Sigmoid colon (tissue), 7 donors: ENCODE data around the gene ABHD14A. TPM values are rescaled to one million over a fixed set of nuclear protein-coding genes. Genes with fewer than 3 reads are reported as not detected.

Experiments
- DNase-seq: peaks from one replicate; pipeline ENCODE4 v3.0.0-alpha.2; 2019
- H3K27ac ChIP-seq, 4 donors: fragments of 200-600 bp; sonication (generic); one replicate each; pipeline ENCODE4 v1.5.1; 2016 to 2019; ENCODE audit warnings: mild to moderate bottlenecking in 1 of 4
- H3K27me3 ChIP-seq, 3 donors: fragments of 200-600 bp; sonication (generic); one replicate each; pipeline ENCODE4 v1.5.1; 2019; ENCODE audit warnings: mild to moderate bottlenecking in 1 of 3
- H3K36me3 ChIP-seq, 4 donors: fragments of 200-600 bp; sonication (generic); one replicate each; pipeline ENCODE4 v1.5.1; 2016 to 2019
- H3K4me1 ChIP-seq, 4 donors: fragments of 200-600 bp; sonication (generic); one replicate each; pipeline ENCODE4 v1.5.1; 2017 to 2019
- H3K4me3 ChIP-seq, 4 donors: fragments of 200-600 bp; sonication (generic); one replicate each; pipeline ENCODE4 v1.5.1; 2017 to 2019; ENCODE audit warnings: mild to moderate bottlenecking in 2 of 4, moderate library complexity in 1 of 4
- H3K9me3 ChIP-seq, 4 donors: fragments of 200-600 bp in 3 of 4; sonication (generic) in 3 of 4; one replicate each; pipeline versions ENCODE4 v1.5.1 to v1.6.1; 2013 to 2019
- CTCF ChIP-seq, 4 experiments: fragments of 450-650 bp in 3 of 4; fragments of 200-600 bp in 1 of 4; IDR thresholded peaks; one replicate each; pipeline ENCODE4 v1.5.1; 2016 to 2019; ENCODE audit warnings: antibody characterized with exemption in 4 of 4, mild to moderate bottlenecking in 3 of 4, moderate library complexity in 2 of 4
- EP300 ChIP-seq, 4 donors: sonication (generic); formaldehyde crosslinking; IDR thresholded peaks; one replicate each; pipeline ENCODE4 v1.6.1; 2017; ENCODE audit warnings: antibody characterized with exemption in 4 of 4
- POLR2A ChIP-seq, 2 donors: fragments of 450-650 bp; IDR thresholded peaks; one replicate each; pipeline ENCODE4 v1.6.1; 2016; ENCODE audit warnings: antibody characterized with exemption in 2 of 2, mild to moderate bottlenecking in 2 of 2, moderate library complexity in 2 of 2
- POLR2AphosphoS5 ChIP-seq, 4 donors: sonication (generic); formaldehyde crosslinking; IDR thresholded peaks; one replicate each; pipeline ENCODE4 v1.6.1; 2017; ENCODE audit warnings: antibody characterized with exemption in 4 of 4
- WGBS, 2 donors: extraction: QIAGEN DNeasy Blood & Tissue Kit; methylation state at CpG; one replicate each; pipeline ENCODE4 v1.1.7; 2013; 5-methylcytosine and 5-hydroxymethylcytosine counted together
- intact Hi-C: fragments of 100-400 bp; cut with DNase I; formaldehyde crosslinking; loops from one replicate; pipeline ENCODE4 v1.15.1; 2023
- polyA plus RNA-seq, 3 donors: library from polyadenylated mRNA; stranded (reverse); fragments of 200-250 nt; gene quantifications; one replicate each; pipeline ENCODE4 v1.2.3, GENCODE V29; 2013
- total RNA-seq, 4 donors: library from RNA; depleted of rRNA; stranded (reverse); fragments of >200 nt; gene quantifications; one replicate each; pipeline ENCODE4 v1.1.0, GENCODE V29; 2016
- donor health status: healthy with polysubstance abuse.
- donor health status: Bipolar disorder and iron deficiency.
- donor health status: healthy.

Gene ABHD14A
- total and polyA plus RNA-seq, 7 donors = 3.2 to 35.3 (median 16.3) TPM

DNA sequence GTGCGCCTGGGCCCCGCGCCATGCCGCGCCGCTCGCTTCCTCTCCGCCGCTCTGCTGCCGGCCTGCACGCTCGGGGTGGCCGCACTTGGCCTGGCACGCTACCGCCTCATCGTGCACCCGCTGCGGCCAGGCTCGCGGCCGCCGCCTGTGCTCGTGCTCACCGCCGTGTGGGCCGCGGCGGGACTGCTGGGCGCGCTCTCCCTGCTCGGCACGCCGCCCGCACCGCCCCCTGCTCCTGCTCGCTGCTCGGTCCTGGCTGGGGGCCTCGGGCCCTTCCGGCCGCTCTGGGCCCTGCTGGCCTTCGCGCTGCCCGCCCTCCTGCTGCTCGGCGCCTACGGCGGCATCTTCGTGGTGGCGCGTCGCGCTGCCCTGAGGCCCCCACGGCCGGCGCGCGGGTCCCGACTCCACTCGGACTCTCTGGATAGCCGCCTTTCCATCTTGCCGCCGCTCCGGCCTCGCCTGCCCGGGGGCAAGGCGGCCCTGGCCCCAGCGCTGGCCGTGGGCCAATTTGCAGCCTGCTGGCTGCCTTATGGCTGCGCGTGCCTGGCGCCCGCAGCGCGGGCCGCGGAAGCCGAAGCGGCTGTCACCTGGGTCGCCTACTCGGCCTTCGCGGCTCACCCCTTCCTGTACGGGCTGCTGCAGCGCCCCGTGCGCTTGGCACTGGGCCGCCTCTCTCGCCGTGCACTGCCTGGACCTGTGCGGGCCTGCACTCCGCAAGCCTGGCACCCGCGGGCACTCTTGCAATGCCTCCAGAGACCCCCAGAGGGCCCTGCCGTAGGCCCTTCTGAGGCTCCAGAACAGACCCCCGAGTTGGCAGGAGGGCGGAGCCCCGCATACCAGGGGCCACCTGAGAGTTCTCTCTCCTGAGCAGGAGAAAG, 18.7 kb upstream of the ABHD14A start:
- Histone ChIP-seq H3K27ac (peak overlapping the region; percentile 76 to 81 (median 80)), H3K27me3 (no peaks in the 10 kb centered on the region), H3K9me3 (no peaks in the 10 kb centered on the region), H3K4me1 (peaks cover 0 to 17% (median 15%) of the 10 kb centered on the region in 4 donors), H3K36me3 (peaks cover 0 to 35% (median 9%) of the 10 kb centered on the region in 4 donors), H3K4me3 (peak overlapping the region; percentile 11 to 53 (median 46))
- TF ChIP-seq POLR2AphosphoS5 (IDR thresholded peaks at IDR 0.05) = peak in 1 of 4 donors; percentile 30
- TF ChIP-seq EP300 (IDR thresholded peaks at IDR 0.05) = no peak
- TF ChIP-seq CTCF (IDR thresholded peaks at IDR 0.05) = peak in 3 of 4 experiments; percentile 26 to 51 (median 40)
- intact Hi-C loops = no loop called here
- 4 to 11% methylated on average over 97 of the region's 97 CpGs for whole genome bisulfite sequencing, 2 donors
- DNase-seq = no peak

GRCh38 chr3:51957520-51958205, 17.2 kb upstream of the ABHD14A start:
- intact Hi-C loops = no loop called here
- H3K4me1 ChIP-seq = peaks cover 0 to 20% (median 15%) of the 10 kb centered on the region in 4 donors
- peak overlapping the region in 1 of 4 donors; percentile 80 for H3K27ac ChIP-seq
- peaks cover 0 to 35% (median 9%) of the 10 kb centered on the region in 4 donors for H3K36me3 ChIP-seq
- no peak overlapping the region for H3K4me3 ChIP-seq
- no peaks in the 10 kb centered on the region for H3K27me3 ChIP-seq
- 96% methylated on average over 15 of the region's 15 CpGs for WGBS, 2 donors
- TF ChIP-seq CTCF (IDR thresholded peaks at IDR 0.05) = no peak
- TF ChIP-seq EP300 (IDR thresholded peaks at IDR 0.05) = no peak
- no peak for TF ChIP-seq POLR2AphosphoS5 (IDR thresholded peaks at IDR 0.05)
- no peak for TF ChIP-seq POLR2A (IDR thresholded peaks at IDR 0.05)
- DNase-seq = no peak
- H3K9me3 ChIP-seq = no peaks in the 10 kb centered on the region

DNA sequence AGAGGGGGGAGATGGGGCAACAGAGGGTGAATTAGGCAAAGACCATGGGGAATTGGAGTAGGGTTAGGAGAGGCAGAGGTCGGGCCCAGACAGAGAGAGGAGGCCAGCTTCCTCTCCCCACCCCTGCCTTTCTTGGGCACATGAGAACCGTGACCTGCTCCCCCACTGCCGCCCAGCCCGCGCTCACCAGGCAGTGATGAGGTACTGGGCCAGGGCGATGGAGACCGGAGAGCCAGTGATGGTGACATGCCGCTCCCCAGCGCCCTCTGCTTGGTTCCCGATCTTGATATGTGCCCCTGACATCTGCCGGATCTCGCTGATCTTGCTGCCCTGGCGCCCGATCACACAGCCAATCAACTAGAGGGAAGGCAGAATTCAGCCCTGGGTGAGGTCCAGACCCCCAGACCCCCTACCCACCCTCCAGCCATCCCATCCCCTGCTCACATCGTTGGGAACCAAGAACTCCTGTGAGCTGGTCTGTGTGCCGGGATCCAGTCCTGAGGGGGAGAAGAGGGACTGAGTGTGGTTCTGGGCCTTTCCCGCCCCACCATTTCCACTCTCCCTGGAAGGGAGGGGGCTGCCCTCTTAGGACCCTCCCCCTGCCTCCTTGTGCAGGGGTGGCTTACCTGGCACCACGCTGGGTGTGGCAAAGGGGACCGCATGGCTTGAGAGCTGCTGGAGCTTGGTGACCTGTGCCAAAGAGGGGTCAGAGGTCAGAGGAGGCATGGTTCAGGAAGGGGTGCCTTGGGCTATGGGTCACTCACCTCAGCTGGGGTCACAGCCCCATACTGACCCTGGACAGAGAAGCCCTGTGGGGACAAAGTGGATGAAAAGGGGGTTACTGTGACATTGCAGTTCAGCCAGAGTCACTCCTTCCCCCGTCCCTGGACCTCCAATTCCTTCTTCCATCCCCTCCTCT, 16.0 kb upstream of the ABHD14A start:
- peaks cover 0 to 35% (median 9%) of the 10 kb centered on the region in 4 donors for H3K36me3 ChIP-seq
- intact Hi-C loops = no loop called here
- H3K9me3 ChIP-seq = no peaks in the 10 kb centered on the region
- WGBS, 2 donors = 94 to 95% methylated on average over 20 of the region's 20 CpGs
- H3K4me3 ChIP-seq = no peak overlapping the region
- TF ChIP-seq POLR2AphosphoS5 (IDR thresholded peaks at IDR 0.05) (no peak), EP300 (IDR thresholded peaks at IDR 0.05) (no peak)
- H3K4me1 ChIP-seq = peaks cover 0 to 30% (median 15%) of the 10 kb centered on the region in 4 donors
- DNase-seq = no peak
- no peak overlapping the region for H3K27ac ChIP-seq
- no peaks in the 10 kb centered on the region for H3K27me3 ChIP-seq

- no peaks in the 10 kb centered on the region for H3K9me3 ChIP-seq
- intact Hi-C loops = loop anchor here (10.0 kb wide), 1 partner anchor 565 kb away; the partner anchor contains the start of gene RBM15B
- DNase-seq = no peak
- no peak overlapping the region for H3K4me3 ChIP-seq
- peaks cover 0 to 38% (median 22%) of the 10 kb centered on the region in 4 donors for H3K4me1 ChIP-seq
- H3K36me3 ChIP-seq = peaks cover 0 to 35% (median 9%) of the 10 kb centered on the region in 4 donors
- TF ChIP-seq POLR2AphosphoS5 (IDR thresholded peaks at IDR 0.05) (no peak), EP300 (IDR thresholded peaks at IDR 0.05) (no peak), POLR2A (IDR thresholded peaks at IDR 0.05) (no peak), CTCF (IDR thresholded peaks at IDR 0.05) (no peak)
- no peaks in the 10 kb centered on the region for H3K27me3 ChIP-seq
- H3K27ac ChIP-seq = no peak overlapping the region
- 95 to 97% methylated on average over 7 of the region's 7 CpGs for WGBS, 2 donors
Observed at GRCh38 chr3:51959651-51960050, 15.2 kb upstream of the ABHD14A start.
